Measurements from ENCODE around the gene TIFAB.

DNA sequence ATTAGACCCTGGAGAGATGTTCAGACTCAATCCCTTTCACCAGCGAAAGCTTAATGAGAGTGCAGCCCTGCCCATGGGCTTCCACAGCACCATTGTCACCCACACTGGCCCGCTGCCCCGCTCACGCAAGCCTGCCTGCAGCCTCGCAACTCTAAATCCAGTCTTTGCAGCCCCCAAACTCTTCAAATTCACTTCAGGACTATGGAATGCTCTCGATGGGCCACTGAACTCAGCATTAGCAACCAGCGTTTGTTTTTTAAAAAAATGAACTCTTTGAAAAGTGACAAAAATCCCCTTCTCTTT, 22.1 kb downstream of the TIFAB start:
- TF ChIP-seq POLR2A (IDR thresholded peaks at IDR 0.05; ENCODE audit: low read length) = no peak
- no peak for TF ChIP-seq GATA1 (IDR thresholded peaks at IDR 0.05; ENCODE audit: low read depth, low read length)
